HCT116 (cell line): Measurements from ENCODE around the gene BORA. TPM values are rescaled to one million over a fixed set of nuclear protein-coding genes. Genes with fewer than 3 reads are reported as not detected.

ENCODE experiments used
- ATAC-seq: fragments of 200-7000 bp; cut with Tn5 transposase; 2 replicates; pipeline ENCODE4 v1.9.1; 2020; ENCODE audit warnings: mild to moderate bottlenecking, moderate library complexity
- BruUV-seq: library from RNA; stranded (reverse); fragments of 400-500 nt; replicated peaks from 2 replicates; lab custom pipeline; 2021; lab: Mats Ljungman, UMichigan
- CTCF ChIA-PET: fragments of 300-600 bp; sonication (Branson Sonifier 250); formaldehyde crosslinking; loops from one replicate; lab custom pipeline; 2021; ENCODE audit warnings: antibody characterized with exemption; lab: Charles Lee
- POLR2A ChIA-PET: fragments of 300-600, 350-600 bp; sonication (Branson Sonifier 250); formaldehyde crosslinking; loops from one replicate; lab custom pipeline; 2021; ENCODE audit warnings: antibody characterized with exemption; lab: Charles Lee
- RAD21 ChIA-PET, 2 experiments: fragments of 300-600 bp; sonication (Branson Sonifier 250); formaldehyde crosslinking; loops; one replicate each; lab custom pipeline; 2023; ENCODE audit warnings: low total read pairs in 2 of 2; ENCODE audit not compliant: uncharacterized antibody in 2 of 2, unreplicated experiment in 2 of 2, low non-redundant PET in 1 of 2; lab: Charles Lee
- DNase-seq: peaks from one replicate; pipeline ENCODE4 v3.0.0-alpha.2; 2010; ENCODE audit warnings: low read depth, low spot score
- H2AFZ ChIP-seq: fragments of 200-600 bp; shearing (Covaris generic), sonication (generic); 2 replicates; pipeline ENCODE4 v1.6.1; 2017; ENCODE audit warnings: low read depth, mixed run types, mixed read lengths, antibody characterized with exemption, low read length; ENCODE audit not compliant: poor library complexity, severe bottlenecking
- H3K27ac ChIP-seq: 2 replicates; pipeline ENCODE4 v1.5.1; 2012; ENCODE audit warnings: low read depth, low read length
- H3K27me3 ChIP-seq: fragments of 200-600 bp; sonication (generic); 2 replicates; pipeline ENCODE4 v1.6.1; 2016; ENCODE audit warnings: mixed run types, low read length, mixed read lengths; ENCODE audit not compliant: insufficient read depth
- H3K36me3 ChIP-seq, 2 experiments: fragments of 200-500 bp in 1 of 2; fragments of 200-600 bp in 1 of 2; sonication (Bioruptor generic) in 1 of 2; sonication (generic) in 1 of 2; 2 replicates each; pipeline versions ENCODE4 v1.5.1 to v1.6.1; 2014 to 2016; ENCODE audit warnings: low read length in 2 of 2, inconsistent platforms in 1 of 2, mixed read lengths in 1 of 2, mixed run types in 1 of 2; ENCODE audit not compliant: insufficient read depth in 2 of 2, control insufficient read depth in 1 of 2
- H3K4me1 ChIP-seq, 2 experiments: fragments of 200-600 bp in 1 of 2; sonication (generic) in 1 of 2; 2 replicates each; pipeline versions ENCODE4 v1.5.1 to v1.6.1; 2012 to 2017; ENCODE audit warnings: low read length in 2 of 2, inconsistent platforms in 1 of 2, mild to moderate bottlenecking in 1 of 2, mixed read lengths in 1 of 2, mixed run types in 1 of 2, moderate library complexity in 1 of 2; ENCODE audit not compliant: insufficient read depth in 2 of 2, control insufficient read depth in 1 of 2
- H3K4me2 ChIP-seq: fragments of 200-600 bp; sonication (generic); 2 replicates; pipeline ENCODE4 v1.6.1; 2017; ENCODE audit warnings: mixed run types, low read length, mixed read lengths
- H3K4me3 ChIP-seq, 2 experiments: fragments of 200-600 bp in 1 of 2; sonication (generic) in 1 of 2; replicated peaks in 1 of 2; 2 replicates each; pipeline ENCODE4 v1.5.1; 2011 to 2016; ENCODE audit warnings: low read length in 2 of 2, control low read depth in 1 of 2, low read depth in 1 of 2, mild to moderate bottlenecking in 1 of 2, mixed read lengths in 1 of 2, mixed run types in 1 of 2
- H3K79me2 ChIP-seq: fragments of 200-600 bp; sonication (generic); 2 replicates; pipeline ENCODE4 v1.6.1; 2017; ENCODE audit warnings: mild to moderate bottlenecking, mixed run types, low read length, moderate library complexity, mixed read lengths; ENCODE audit not compliant: insufficient read depth
- H3K9ac ChIP-seq: fragments of 200-600 bp; sonication (generic); 2 replicates; pipeline ENCODE4 v1.6.1; 2016; ENCODE audit warnings: low read length, mixed read lengths
- H3K9me2 ChIP-seq: fragments of 200-600 bp; sonication (generic), shearing (Covaris generic); 2 replicates; pipeline ENCODE4 v1.6.1; 2017; ENCODE audit warnings: mixed run types, mild to moderate bottlenecking, moderate library complexity; ENCODE audit not compliant: insufficient read depth
- H3K9me3 ChIP-seq, 2 experiments: fragments of 200-500 bp in 1 of 2; fragments of 200-600 bp in 1 of 2; sonication (Bioruptor generic) in 1 of 2; sonication (generic) in 1 of 2; 2 replicates each; pipeline ENCODE4 v1.6.1; 2014 to 2017; ENCODE audit warnings: low read length in 2 of 2, mixed read lengths in 2 of 2, inconsistent platforms in 1 of 2, low read depth in 1 of 2, mild to moderate bottlenecking in 1 of 2, mixed run types in 1 of 2, moderate library complexity in 1 of 2; ENCODE audit not compliant: control insufficient read depth in 1 of 2, insufficient read depth in 1 of 2
- H4K20me1 ChIP-seq: fragments of 200-600 bp; sonication (generic), shearing (Covaris generic); 2 replicates; pipeline ENCODE4 v1.6.1; 2017; ENCODE audit warnings: mixed run types, mild to moderate bottlenecking, moderate library complexity; ENCODE audit not compliant: insufficient read depth
- ATF3 ChIP-seq: IDR thresholded peaks from 2 replicates; pipeline ENCODE4 v1.6.1; 2012
- CBX3 ChIP-seq: IDR thresholded peaks from 2 replicates; pipeline ENCODE4 v1.6.1; 2012; ENCODE audit warnings: low read depth
- CEBPB ChIP-seq: IDR thresholded peaks from 2 replicates; pipeline ENCODE4 v1.6.1; 2012; ENCODE audit warnings: low read depth
- CTCF ChIP-seq, 3 experiments: fragments of 200-600 bp in 1 of 3; sonication (generic) in 1 of 3; IDR thresholded peaks in 2 of 3; conservative IDR thresholded peaks in 1 of 3; 2 replicates each; pipeline ENCODE4 v1.5.1; 2012 to 2017; ENCODE audit warnings: low read depth in 2 of 3, low read length in 2 of 3, antibody characterized with exemption in 1 of 3, borderline replicate concordance in 1 of 3, control low read depth in 1 of 3, mild to moderate bottlenecking in 1 of 3, mixed read lengths in 1 of 3, mixed run types in 1 of 3, moderate library complexity in 1 of 3; ENCODE audit not compliant: insufficient read depth in 1 of 3
- EGR1 ChIP-seq: IDR thresholded peaks from 2 replicates; pipeline ENCODE4 v1.6.1; 2012; ENCODE audit warnings: low read depth
- ELF1 ChIP-seq: IDR thresholded peaks from 2 replicates; pipeline ENCODE4 v1.6.1; 2012; ENCODE audit warnings: low read depth, borderline replicate concordance
- EZH2 ChIP-seq: fragments of 200-600 bp; sonication (generic); IDR thresholded peaks from 2 replicates; pipeline ENCODE4 v1.6.1; 2017; ENCODE audit warnings: antibody characterized with exemption, mixed run types
- EZH2phosphoT487 ChIP-seq: fragments of 200-600 bp; IDR thresholded peaks from 2 replicates; pipeline ENCODE4 v1.6.1; 2018; ENCODE audit warnings: antibody characterized with exemption, borderline replicate concordance
- FOSL1 ChIP-seq: IDR thresholded peaks from 2 replicates; pipeline ENCODE4 v1.6.1; 2012; ENCODE audit warnings: low read depth
- MAX ChIP-seq: IDR thresholded peaks from 2 replicates; pipeline ENCODE4 v1.6.1; 2012
- POLR2AphosphoS5 ChIP-seq: IDR thresholded peaks from 2 replicates; pipeline ENCODE4 v1.6.1; 2011; ENCODE audit warnings: mild to moderate bottlenecking, low read depth, low read length, moderate library complexity
- SIN3A ChIP-seq: IDR thresholded peaks from 2 replicates; pipeline ENCODE4 v1.6.1; 2012; ENCODE audit warnings: low read depth
- SP1 ChIP-seq: IDR thresholded peaks from 2 replicates; pipeline ENCODE4 v1.6.1; 2012; ENCODE audit warnings: low read depth
- TCF7L2 ChIP-seq: IDR thresholded peaks from 2 replicates; pipeline ENCODE4 v1.7.0; 2011; ENCODE audit warnings: borderline replicate concordance, inconsistent platforms; ENCODE audit not compliant: insufficient read depth, insufficient read length; ENCODE audit errors: extremely low read depth
- ZBTB33 ChIP-seq: IDR thresholded peaks from 2 replicates; pipeline ENCODE4 v1.6.1; 2011; ENCODE audit warnings: mild to moderate bottlenecking, low read length, moderate library complexity; ENCODE audit not compliant: insufficient replicate concordance; ENCODE audit errors: extremely low read depth
- ZNF274 ChIP-seq: fragments of 200-500 bp; sonication (Bioruptor generic); IDR thresholded peaks from 2 replicates; pipeline ENCODE4 v1.6.1; 2014; ENCODE audit warnings: mild to moderate bottlenecking, low read depth, low read length, inconsistent platforms
- intact Hi-C: fragments of 100-400 bp; cut with micrococcal nuclease; formaldehyde crosslinking; loops from 2 replicates; pipeline ENCODE4 v1.10.0; 2022
- total RNA-seq: library from RNA; stranded (reverse); gene quantifications from one replicate; pipeline ENCODE4 v1.2.1, GENCODE V29; 2021; ENCODE audit not compliant: unreplicated experiment

Gene BORA
- total RNA-seq, 1 experiment from 2014 or later = 27.6 TPM

- DNase-seq (no peak), ATAC-seq (no peak)
- H2AFZ ChIP-seq = no peak overlapping the region
- H3K9me2 ChIP-seq = no peaks in the 10 kb centered on the region
- H3K27ac ChIP-seq = no peak overlapping the region
- no peaks in the 10 kb centered on the region for H3K27me3 ChIP-seq
- ChIA-PET POLR2A (no interaction called here), RAD21 (no interaction called here), CTCF (no interaction called here)
- no peak overlapping the region for H3K4me3 ChIP-seq
- no TSS peak for BruUV-seq
- H3K36me3 ChIP-seq = peaks cover 67 to 73% of the 10 kb centered on the region in 2 experiments
- intact Hi-C loops = no loop called here
- no peak overlapping the region for H3K4me2 ChIP-seq
- H3K9ac ChIP-seq = no peak overlapping the region
- no peaks in the 10 kb centered on the region for H3K4me1 ChIP-seq
- TF ChIP-seq ZBTB33 = no peak
- no peak for TF ChIP-seq EZH2
- TF ChIP-seq POLR2AphosphoS5 = no peak
- TF ChIP-seq MAX = no peak
- TF ChIP-seq TCF7L2 = no peak
- TF ChIP-seq FOSL1 = no peak
- TF ChIP-seq ATF3 = no peak
- TF ChIP-seq ZNF274 = no peak
- TF ChIP-seq EZH2phosphoT487 = no peak
- no peak for TF ChIP-seq ELF1
- no peak for TF ChIP-seq CEBPB
- no peak for TF ChIP-seq SP1
- TF ChIP-seq SIN3A = no peak
- TF ChIP-seq CBX3 = no peak
- TF ChIP-seq EGR1 = no peak
- no peak for TF ChIP-seq CTCF (IDR thresholded peaks at IDR 0.05 in 2 of 3, conservative IDR thresholded peaks at IDR 0.05 in 1 of 3; ENCODE audit: borderline replicate concordance in 1 of 3, insufficient read depth in 1 of 3, low read depth in 2 of 3, low read length in 2 of 3)
- no peaks in the 10 kb centered on the region for H3K9me3 ChIP-seq
- peaks cover 82% of the 10 kb centered on the region for H3K79me2 ChIP-seq
- peaks cover 4% of the 10 kb centered on the region for H4K20me1 ChIP-seq
Measured at GRCh38 chr13:72751220-72751619, 23.5 kb downstream of the BORA start.
